HG03097 (cell line): ENCODE measurements around the gene CYP2A7.
"Not testable (repeated sequence)": the region's sequence is repeated elsewhere in the genome, so short reads cannot be mapped to it uniquely, and the experiment has no call there.

Experiments
- ATAC-seq: cut with Tn5 transposase; IDR thresholded peaks from one replicate; pipeline ENCODE4 v1.9.1; 2021; ENCODE audit not compliant: unreplicated experiment, low FRiP score

CYP2A7 gene

GRCh38 chr19:40846722-40847121 is 35.3 kb downstream of the CYP2A7 start:
- ATAC-seq = not testable (repeated sequence)

- ATAC-seq = not testable (repeated sequence)
Observed at GRCh38 chr19:40843653-40844052, 38.4 kb downstream of the CYP2A7 start.

- not testable (repeated sequence) for ATAC-seq
Observed at GRCh38 chr19:40842997-40843652, 38.9 kb downstream of the CYP2A7 start.

GRCh38 chr19:40842012-40842411 is 40.0 kb downstream of the CYP2A7 start:
- ATAC-seq = not testable (repeated sequence)

GRCh38 chr19:40838477-40838876 is 43.6 kb downstream of the CYP2A7 start:
- ATAC-seq = not testable (repeated sequence)

GRCh38 chr19:40836754-40837429 is 45.1 kb downstream of the CYP2A7 start:
- no peak for ATAC-seq

- ATAC-seq = not testable (repeated sequence)
Observed at GRCh38 chr19:40833728-40834533, 48.1 kb downstream of the CYP2A7 start.

GRCh38 chr19:40832431-40832790 is 49.6 kb downstream of the CYP2A7 start:
- not testable (repeated sequence) for ATAC-seq

GRCh38 chr19:40831502-40832430 is 50.3 kb downstream of the CYP2A7 start:
- no peak for ATAC-seq

- ATAC-seq = not testable (repeated sequence)
Observed at GRCh38 chr19:40830741-40831140, 51.3 kb downstream of the CYP2A7 start.

GRCh38 chr19:40829205-40829604 is 52.8 kb downstream of the CYP2A7 start:
- no peak for ATAC-seq

- ATAC-seq = no peak
Observed at GRCh38 chr19:40827386-40828247, 54.4 kb downstream of the CYP2A7 start.

- not testable (repeated sequence) for ATAC-seq
Observed at GRCh38 chr19:40826699-40827385, 55.2 kb downstream of the CYP2A7 start.

- ATAC-seq = not testable (repeated sequence)
Observed at GRCh38 chr19:40826312-40826698, 55.7 kb downstream of the CYP2A7 start.

- not testable (repeated sequence) for ATAC-seq
Observed at GRCh38 chr19:40825460-40826095, 56.5 kb downstream of the CYP2A7 start.
